RWPE1 (cell line): ENCODE measurements around the gene DNAJC10.
"Not testable (repeated sequence)": the region's sequence is repeated elsewhere in the genome, so short reads cannot be mapped to it uniquely, and the experiment has no call there.

Experiments used
- CTCF ChIA-PET: fragments of 350-600 bp; sonication (Branson Sonifier 250); formaldehyde crosslinking; extraction: SDS; loops from one replicate; lab custom pipeline; 2021; lab: Yijun Ruan, JAX
- POLR2A ChIA-PET: fragments of 400-600 bp; formaldehyde crosslinking; extraction: SDS; loops from one replicate; lab custom pipeline; 2020; ENCODE audit warnings: antibody characterized with exemption; ENCODE audit not compliant: low non-redundant PET; lab: Yijun Ruan, JAX
- DNase-seq: peaks from one replicate; pipeline ENCODE4 v3.0.0; 2012; ENCODE audit warnings: low spot score
- H3K27ac ChIP-seq: fragments of 450-650 bp; 2 replicates; pipeline ENCODE4 v1.5.1; 2017
- TF ChIP-seq, protein P1 (sequence below): fragments of 450-650 bp; conservative IDR thresholded peaks from 2 replicates; pipeline ENCODE4 v1.5.1; 2017; ENCODE audit warnings: low read depth, mild to moderate bottlenecking

DNAJC10 gene

DNA sequence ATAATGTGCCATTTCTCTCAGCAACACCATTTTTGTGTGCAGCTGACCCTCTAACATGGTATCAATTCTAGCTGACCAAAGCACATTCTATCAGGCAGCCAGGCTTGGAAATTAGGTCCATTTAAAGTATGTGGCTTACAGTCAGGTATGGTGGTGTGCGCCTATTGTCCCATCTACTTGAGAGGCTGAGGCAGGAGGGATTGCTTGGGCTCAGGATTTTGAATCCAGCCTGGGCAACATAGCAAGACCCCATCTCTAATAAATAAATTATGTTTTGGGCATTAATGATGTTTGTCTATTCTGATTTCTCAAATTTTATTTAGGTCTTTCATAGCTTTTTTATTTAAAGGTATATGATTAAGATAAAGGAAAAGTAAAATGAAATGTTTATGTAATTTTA is 63.3 kb downstream of the DNAJC10 start:
- no peak for DNase-seq
- H3K27ac ChIP-seq, result no peak overlapping the region
- ChIA-PET POLR2A (no interaction called here), CTCF (no interaction called here)
- TF ChIP-seq, protein P1, sequence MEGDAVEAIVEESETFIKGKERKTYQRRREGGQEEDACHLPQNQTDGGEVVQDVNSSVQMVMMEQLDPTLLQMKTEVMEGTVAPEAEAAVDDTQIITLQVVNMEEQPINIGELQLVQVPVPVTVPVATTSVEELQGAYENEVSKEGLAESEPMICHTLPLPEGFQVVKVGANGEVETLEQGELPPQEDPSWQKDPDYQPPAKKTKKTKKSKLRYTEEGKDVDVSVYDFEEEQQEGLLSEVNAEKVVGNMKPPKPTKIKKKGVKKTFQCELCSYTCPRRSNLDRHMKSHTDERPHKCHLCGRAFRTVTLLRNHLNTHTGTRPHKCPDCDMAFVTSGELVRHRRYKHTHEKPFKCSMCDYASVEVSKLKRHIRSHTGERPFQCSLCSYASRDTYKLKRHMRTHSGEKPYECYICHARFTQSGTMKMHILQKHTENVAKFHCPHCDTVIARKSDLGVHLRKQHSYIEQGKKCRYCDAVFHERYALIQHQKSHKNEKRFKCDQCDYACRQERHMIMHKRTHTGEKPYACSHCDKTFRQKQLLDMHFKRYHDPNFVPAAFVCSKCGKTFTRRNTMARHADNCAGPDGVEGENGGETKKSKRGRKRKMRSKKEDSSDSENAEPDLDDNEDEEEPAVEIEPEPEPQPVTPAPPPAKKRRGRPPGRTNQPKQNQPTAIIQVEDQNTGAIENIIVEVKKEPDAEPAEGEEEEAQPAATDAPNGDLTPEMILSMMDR, result no peak

DNA sequence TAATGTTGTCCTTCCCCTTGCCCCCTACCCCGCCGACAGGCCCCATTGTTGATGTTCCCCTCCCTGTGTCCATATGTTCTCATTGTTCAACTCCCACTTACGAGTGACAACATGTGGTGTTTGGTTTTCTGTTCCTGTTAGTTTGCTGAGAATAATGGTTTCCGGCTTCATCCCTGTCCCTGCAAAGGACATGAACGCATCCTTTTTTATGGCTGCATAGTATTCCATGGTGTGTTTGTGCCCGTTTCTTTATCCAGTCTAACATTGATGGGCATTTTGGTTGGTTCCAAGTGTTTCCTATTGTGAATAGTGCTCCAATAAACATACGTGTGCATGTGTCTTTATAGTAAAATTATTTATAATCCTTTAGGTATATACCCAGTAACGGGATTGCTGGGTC is 65.0 kb downstream of the DNAJC10 start:
- POLR2A ChIA-PET, DNase-seq, H3K27ac ChIP-seq, CTCF ChIA-PET: not testable (repeated sequence)

DNA sequence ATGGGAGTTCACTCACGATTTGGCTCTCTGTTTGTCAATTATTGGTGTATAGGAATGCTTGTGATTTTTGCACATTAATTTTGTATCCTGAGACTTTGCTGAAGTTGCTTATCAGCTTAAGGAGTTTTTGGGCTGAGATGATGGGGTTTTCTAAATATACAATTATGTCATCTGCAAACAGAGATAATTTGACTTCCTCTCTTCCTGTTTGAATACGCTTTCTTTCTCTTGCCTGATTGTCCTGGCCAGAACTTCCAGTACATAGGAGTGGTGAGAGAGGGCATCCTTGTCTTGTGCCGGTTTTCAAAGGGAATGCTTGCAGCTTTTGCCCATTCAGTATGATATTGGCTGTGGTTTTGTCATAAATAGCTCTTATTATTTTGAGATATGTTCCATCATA is 66.6 kb downstream of the DNAJC10 start:
- H3K27ac ChIP-seq, POLR2A ChIA-PET, CTCF ChIA-PET, DNase-seq: not testable (repeated sequence)

DNA sequence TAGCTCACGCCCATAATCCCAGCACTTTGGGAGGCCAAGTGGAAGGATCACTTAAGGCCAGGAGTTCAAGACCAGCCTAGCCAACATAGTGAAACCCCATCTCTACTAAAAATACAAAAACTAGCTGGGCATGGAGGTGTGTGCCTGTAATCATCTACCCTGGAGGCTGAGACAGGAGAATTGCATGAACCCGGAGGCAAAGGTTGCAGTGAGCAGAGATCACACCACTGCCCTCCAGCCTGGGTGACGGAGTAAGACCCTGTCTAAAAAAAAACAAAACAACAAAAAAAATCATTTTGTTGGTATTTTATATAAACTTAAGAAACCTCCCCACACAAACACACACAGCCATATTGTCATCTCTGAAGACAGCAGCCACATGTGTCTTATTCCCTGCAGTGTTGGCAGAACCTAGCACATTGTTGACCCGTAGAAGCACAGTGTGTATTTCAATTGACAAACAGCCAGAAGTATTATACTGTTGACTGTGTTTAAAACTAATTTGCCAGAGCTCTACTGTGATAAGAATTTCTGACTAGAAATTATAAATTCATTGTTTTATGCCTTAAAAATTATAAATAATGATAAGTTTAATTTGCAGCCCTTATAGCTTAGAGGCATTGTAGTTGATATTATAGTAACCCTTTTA is 68.1 kb downstream of the DNAJC10 start:
- TF ChIP-seq, protein P1, result no peak
- CTCF ChIA-PET, result interaction anchor here (0.7 to 1.1 kb wide), 3 partner anchors 196 to 380 kb away, joined by 3 to 5 read pairs (median 3); no protein-coding TSS in a partner anchor
- POLR2A ChIA-PET, result no interaction called here
- no peak for DNase-seq
- H3K27ac ChIP-seq, result no peak overlapping the region

DNA sequence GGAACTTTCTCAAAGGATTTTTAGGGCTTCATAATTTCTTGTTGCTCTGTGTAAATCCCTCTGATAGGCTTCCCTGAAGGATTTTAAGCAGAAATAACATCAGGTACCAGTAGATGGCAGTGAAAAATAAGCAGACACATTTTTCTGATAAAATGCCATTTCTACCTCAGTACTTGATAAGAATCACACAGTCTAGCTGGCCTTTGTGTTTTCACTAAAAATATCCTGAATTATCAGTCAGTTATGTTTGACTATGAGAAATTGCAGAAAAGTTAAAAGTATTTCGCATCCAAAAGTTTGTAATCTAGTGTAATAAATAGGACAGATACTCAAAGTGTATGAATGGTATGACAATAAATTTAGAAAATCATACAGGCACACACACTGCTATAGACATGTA is 68.7 kb downstream of the DNAJC10 start:
- no peak overlapping the region for H3K27ac ChIP-seq
- peak; percentile 8 for DNase-seq
- ChIA-PET CTCF (interaction anchor here (0.7 to 1.1 kb wide), 4 partner anchors 195 to 481 kb away, joined by 3 to 5 read pairs (median 3); no protein-coding TSS in a partner anchor), POLR2A (no interaction called here)
- TF ChIP-seq, protein P1, result peak; percentile 48

DNA sequence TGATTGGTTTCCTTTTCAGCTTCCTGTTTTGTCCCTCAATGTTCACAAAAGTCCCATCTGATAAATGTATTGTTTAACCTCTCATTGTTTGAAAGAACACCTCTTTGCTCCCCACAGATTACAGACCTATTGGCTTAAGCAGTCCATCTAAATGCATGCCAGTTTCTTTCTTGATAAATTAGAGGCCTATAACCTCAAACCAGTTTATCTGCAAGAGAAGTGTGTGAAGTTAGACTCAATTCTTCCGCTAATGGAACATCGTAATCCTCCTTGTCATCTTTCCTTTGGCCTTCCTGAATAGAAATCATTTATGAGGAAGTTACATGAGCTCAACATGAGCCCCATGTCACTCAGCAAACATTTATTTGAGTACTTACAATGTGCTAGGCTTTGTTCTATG is 76.4 kb downstream of the DNAJC10 start:
- CTCF ChIA-PET, result interaction anchor here (0.6 kb wide), 2 partner anchors 345 to 388 kb away, joined by 3 to 7 read pairs; no protein-coding TSS in a partner anchor

DNA sequence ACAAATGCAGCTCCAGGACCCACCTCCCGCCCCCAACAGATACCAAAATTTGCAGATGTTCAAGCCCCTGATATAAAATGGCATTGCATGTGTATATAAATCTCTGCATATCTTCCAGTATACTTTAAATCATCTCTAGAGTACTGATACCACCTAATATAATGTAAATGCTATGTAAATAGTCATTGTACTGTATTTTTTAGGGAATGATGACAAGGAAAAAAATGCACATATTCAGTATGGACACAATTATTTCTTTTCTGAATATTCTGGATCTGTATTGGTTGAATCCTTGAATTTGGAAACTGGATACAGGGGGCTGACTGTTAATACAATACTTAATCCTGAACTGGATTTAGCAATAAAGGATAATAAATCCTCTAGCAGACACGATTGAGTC is 82.7 kb downstream of the DNAJC10 start:
- DNase-seq, result no peak
- CTCF ChIA-PET, result no interaction called here
- TF ChIP-seq, protein P1, result no peak
- H3K27ac ChIP-seq, result no peak overlapping the region
- POLR2A ChIA-PET, result no interaction called here

More for the DNA sequence above, 76.4 kb downstream of the DNAJC10 start:
- TF ChIP-seq, protein P1, result no peak
- DNase-seq, result no peak
- POLR2A ChIA-PET, result no interaction called here
- no peak overlapping the region for H3K27ac ChIP-seq
